ENCODE measurements around the gene CRTAP. TPM values are rescaled to one million over a fixed set of nuclear protein-coding genes. Genes with fewer than 3 reads are reported as not detected.
"Not testable (repeated sequence)": the region's sequence is repeated elsewhere in the genome, so short reads cannot be mapped to it uniquely, and the experiment has no call there.

The CRTAP gene
- total RNA-seq (10 to 100 TPM; 18.2 to 71.0 (median 33.5) TPM), polyA plus RNA-seq (10 to 100 TPM; 17.6 to 22.3 TPM)

GRCh38 chr3:33113772-33114621 lies at the start of gene CRTAP:
Gene CRTAP (plus strand): TSS chr3:33114014. CDS start chr3:33114078, 64 bp downstream.
- intact Hi-C loops (cut with DNase I): no loop called here
- FAIRE-seq: no peak
- H3K4me1 ChIP-seq: peaks cover 0 to 14% (median 11%) of the 10 kb centered on the region in 3 donors
- peak within 1 kb of the TSS; percentile 55 to 86 (median 74) for H3K4me3 ChIP-seq
- peak; percentile 91 to 96 (median 94) for ATAC-seq
- TF ChIP-seq CTCF (IDR thresholded peaks at IDR 0.05): no peak
- H3K36me3 ChIP-seq: no peaks in the 10 kb centered on the region
- H3K9me3 ChIP-seq: no peaks in the 10 kb centered on the region
- peak within 1 kb of the TSS; percentile 90 to 97 (median 93) for H3K27ac ChIP-seq
- H3K27me3 ChIP-seq: no peaks in the 10 kb centered on the region
- 0 to 1% methylated on average over 84 to 98 of the region's 98 CpGs for WGBS, 2 donors
- peak; percentile 95 to 99 (median 96) for DNase-seq

GRCh38 chr3:33064929-33065328 lies 48.9 kb upstream of the CRTAP start:
- Histone ChIP-seq H3K4me1 (no peaks in the 10 kb centered on the region), H3K27me3 (no peaks in the 10 kb centered on the region), H3K9me3 (no peaks in the 10 kb centered on the region), H3K27ac (no peak overlapping the region), H3K4me3 (no peak overlapping the region), H3K36me3 (peaks cover 0 to 5% (median 0%) of the 10 kb centered on the region in 3 donors)
- ATAC-seq (no peak), DNase-seq (no peak), FAIRE-seq (no peak)
- no peak for TF ChIP-seq CTCF (IDR thresholded peaks at IDR 0.05)
- WGBS, 2 donors: 90 to 98% methylated on average over 2 of the region's 2 CpGs
- intact Hi-C loops (cut with DNase I): no loop called here

- 72 to 92% methylated on average over 3 of the region's 3 CpGs for WGBS, 2 donors
- intact Hi-C loops (cut with DNase I): no loop called here
- DNase-seq: no peak
These were observed 46.3 kb upstream of the CRTAP start for GRCh38 chr3:33067484-33067883.

GRCh38 chr3:33069862-33070261 lies 44.0 kb upstream of the CRTAP start:
- ATAC-seq: peak in 2 of 4 donors; percentile 35 to 38

More at GRCh38 chr3:33067484-33067883, 46.3 kb upstream of the CRTAP start:
- H3K9me3 ChIP-seq: no peaks in the 10 kb centered on the region
- no peak for TF ChIP-seq CTCF (IDR thresholded peaks at IDR 0.05)
- H3K27me3 ChIP-seq: no peaks in the 10 kb centered on the region
- H3K4me3 ChIP-seq: no peak overlapping the region
- no peak for FAIRE-seq
- no peak for ATAC-seq
- no peaks in the 10 kb centered on the region for H3K4me1 ChIP-seq
- peaks cover 0 to 5% (median 0%) of the 10 kb centered on the region in 3 donors for H3K36me3 ChIP-seq
- no peak overlapping the region for H3K27ac ChIP-seq

GRCh38 chr3:33071181-33071580 lies 42.6 kb upstream of the CRTAP start:
- 98% methylated on average over 4 of the region's 4 CpGs for whole genome bisulfite sequencing, 2 donors
- intact Hi-C loops (cut with DNase I): no loop called here
- ATAC-seq: no peak

More at GRCh38 chr3:33069862-33070261, 44.0 kb upstream of the CRTAP start:
- H3K36me3 ChIP-seq; FAIRE-seq; DNase-seq; H3K27me3 ChIP-seq; H3K4me1 ChIP-seq; intact Hi-C loops (cut with DNase I); H3K9me3 ChIP-seq; H3K27ac ChIP-seq; H3K4me3 ChIP-seq: not testable (repeated sequence)
- WGBS, 2 donors: 30 to 42% methylated on average over 3 of the region's 3 CpGs

More at GRCh38 chr3:33071181-33071580, 42.6 kb upstream of the CRTAP start:
- no peaks in the 10 kb centered on the region for H3K36me3 ChIP-seq
- no peak overlapping the region for H3K4me3 ChIP-seq
- no peak for TF ChIP-seq CTCF (IDR thresholded peaks at IDR 0.05)
- H3K4me1 ChIP-seq: no peaks in the 10 kb centered on the region
- H3K27me3 ChIP-seq: no peaks in the 10 kb centered on the region
- no peak for FAIRE-seq
- no peak for DNase-seq
- no peak overlapping the region for H3K27ac ChIP-seq
- no peaks in the 10 kb centered on the region for H3K9me3 ChIP-seq
